ENCODE measurements around the gene RCN1. TPM values are rescaled to one million over a fixed set of nuclear protein-coding genes. Genes with fewer than 3 reads are reported as not detected.

Gene RCN1
- polyA plus RNA-seq, 2 of the 4 experiments (the other 2 are of a cell fraction) = 191 to 234 TPM

DNA sequence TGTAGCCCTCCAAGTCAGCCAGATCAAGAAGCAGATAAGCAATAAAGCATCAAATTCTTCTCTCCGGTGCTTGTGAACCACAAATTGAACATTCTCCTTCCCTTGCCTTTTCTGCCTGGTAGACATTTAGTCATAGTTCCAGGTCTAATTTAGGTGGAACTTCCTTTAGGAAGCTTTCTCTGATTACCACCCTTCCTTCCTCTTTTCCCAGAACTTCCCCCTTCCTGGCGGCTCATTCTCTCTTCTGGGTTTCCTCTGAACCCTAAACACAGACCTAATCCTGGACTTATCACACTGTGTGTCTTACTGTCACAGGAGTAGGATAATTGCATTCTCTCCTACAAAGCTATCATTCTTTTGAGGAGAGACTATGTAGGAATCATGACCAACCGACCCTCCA lies 61.9 kb downstream of the RCN1 start (continued):
- TF ChIP-seq, protein P1, sequence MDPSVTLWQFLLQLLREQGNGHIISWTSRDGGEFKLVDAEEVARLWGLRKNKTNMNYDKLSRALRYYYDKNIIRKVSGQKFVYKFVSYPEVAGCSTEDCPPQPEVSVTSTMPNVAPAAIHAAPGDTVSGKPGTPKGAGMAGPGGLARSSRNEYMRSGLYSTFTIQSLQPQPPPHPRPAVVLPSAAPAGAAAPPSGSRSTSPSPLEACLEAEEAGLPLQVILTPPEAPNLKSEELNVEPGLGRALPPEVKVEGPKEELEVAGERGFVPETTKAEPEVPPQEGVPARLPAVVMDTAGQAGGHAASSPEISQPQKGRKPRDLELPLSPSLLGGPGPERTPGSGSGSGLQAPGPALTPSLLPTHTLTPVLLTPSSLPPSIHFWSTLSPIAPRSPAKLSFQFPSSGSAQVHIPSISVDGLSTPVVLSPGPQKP (IDR thresholded peaks at IDR 0.05; ENCODE audit: low read depth, low read length) = no peak
- TF ChIP-seq, protein P2, sequence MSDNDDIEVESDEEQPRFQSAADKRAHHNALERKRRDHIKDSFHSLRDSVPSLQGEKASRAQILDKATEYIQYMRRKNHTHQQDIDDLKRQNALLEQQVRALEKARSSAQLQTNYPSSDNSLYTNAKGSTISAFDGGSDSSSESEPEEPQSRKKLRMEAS (IDR thresholded peaks at IDR 0.05) = no peak
- no peak for TF ChIP-seq HEYL (CRISPR knock-in tag; IDR thresholded peaks at IDR 0.05)

DNA sequence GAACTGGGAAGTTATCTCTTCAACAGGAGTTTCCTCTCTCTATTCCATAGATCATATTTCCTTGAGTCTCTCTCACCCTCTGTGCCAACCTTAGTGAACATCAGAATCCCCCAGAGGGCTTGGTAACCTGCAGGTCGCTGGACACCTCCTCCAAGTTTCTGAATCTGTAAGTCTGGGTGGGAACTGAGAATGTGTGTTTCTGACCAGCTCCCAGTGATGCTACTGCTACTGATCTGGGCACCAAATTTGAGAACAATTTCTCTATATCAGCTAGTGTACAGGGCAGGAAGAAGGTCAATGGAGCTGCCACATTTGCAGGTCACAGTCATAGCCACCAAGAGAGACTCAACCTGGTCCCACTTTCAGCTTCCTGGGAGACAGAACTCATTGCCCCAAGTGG lies 62.9 kb downstream of the RCN1 start:
- H3K4me1 ChIP-seq = no peaks in the 10 kb centered on the region
- H3K27ac ChIP-seq = no peak overlapping the region
- ChIA-PET CTCF (interaction anchor here (0.8 to 26.6 kb wide), 6 partner anchors 12 to 163 kb away, joined by 3 to 416 read pairs (median 4); no protein-coding TSS in a partner anchor), POLR2A (no interaction called here)
- FAIRE-seq (no peak), ATAC-seq (no peak), DNase-seq (ENCODE audit: low read depth in 1 of 2, low spot score in 1 of 2) (no peak)
- no peak overlapping the region for H3K4me3 ChIP-seq
- TF ChIP-seq NFE2L2 (conservative IDR thresholded peaks at IDR 0.05; ENCODE audit: low read length) = no peak
- TF ChIP-seq SREBF2 (IDR thresholded peaks at IDR 0.05) = no peak
- TF ChIP-seq, protein P3, sequence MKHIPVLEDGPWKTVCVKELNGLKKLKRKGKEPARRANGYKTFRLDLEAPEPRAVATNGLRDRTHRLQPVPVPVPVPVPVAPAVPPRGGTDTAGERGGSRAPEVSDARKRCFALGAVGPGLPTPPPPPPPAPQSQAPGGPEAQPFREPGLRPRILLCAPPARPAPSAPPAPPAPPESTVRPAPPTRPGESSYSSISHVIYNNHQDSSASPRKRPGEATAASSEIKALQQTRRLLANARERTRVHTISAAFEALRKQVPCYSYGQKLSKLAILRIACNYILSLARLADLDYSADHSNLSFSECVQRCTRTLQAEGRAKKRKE (CRISPR knock-in tag; IDR thresholded peaks at IDR 0.05; ENCODE audit: low read depth) = no peak
- H3K9me3 ChIP-seq = no peaks in the 10 kb centered on the region
- WGBS (ENCODE audit: missing lambda C conversion rate) = 0% methylated on average over 1 of the region's 1 CpG
- no peak overlapping the region for H3K4me2 ChIP-seq

DNA sequence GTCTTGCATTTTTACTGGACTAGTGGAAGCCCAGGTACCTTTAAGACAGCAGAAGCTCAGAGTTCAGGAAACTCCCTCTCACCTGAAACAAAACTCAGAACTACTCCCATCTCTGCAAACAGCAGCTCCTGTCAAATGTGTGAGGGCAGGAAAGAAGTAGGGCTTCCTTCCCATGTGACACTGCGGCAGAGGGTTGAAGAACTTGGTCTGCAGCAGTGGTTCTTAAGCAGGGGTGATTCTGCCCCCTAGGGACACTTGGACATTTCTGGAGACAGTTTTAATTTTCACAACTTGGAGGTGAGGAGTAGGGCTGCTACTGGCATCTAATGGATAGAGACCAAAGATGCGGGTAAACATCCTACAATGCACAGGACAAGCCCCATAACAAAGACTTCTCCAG lies 63.4 kb downstream of the RCN1 start:
- peak in 1 of 2 experiments; percentile 18 for DNase-seq (ENCODE audit: low read depth in 1 of 2, low spot score in 1 of 2)
- CTCF ChIA-PET = interaction anchor here (0.8 to 26.6 kb wide), 5 partner anchors 12 to 163 kb away, joined by 3 to 416 read pairs (median 4); no protein-coding TSS in a partner anchor

More for the DNA sequence above, 63.4 kb downstream of the RCN1 start:
- Histone ChIP-seq H3K4me1 (no peaks in the 10 kb centered on the region), H3K4me2 (no peak overlapping the region), H3K27ac (no peak overlapping the region), H3K9me3 (no peaks in the 10 kb centered on the region), H3K4me3 (no peak overlapping the region)
- FAIRE-seq = no peak
- peak in 1 of 2 experiments; percentile 45; a peak in 2 of 6 replicates for ATAC-seq
- TF ChIP-seq RAD21 (conservative IDR thresholded peaks at IDR 0.05 in 1 of 2, IDR thresholded peaks at IDR 0.05 in 1 of 2) (peak in 1 of 2 experiments; percentile 48; a peak in 2 of 5 replicates), HEYL (CRISPR knock-in tag; IDR thresholded peaks at IDR 0.05) (no peak), KDM5A (IDR thresholded peaks at IDR 0.05) (no peak), HDAC2 (IDR thresholded peaks at IDR 0.05) (no peak), JUNB (IDR thresholded peaks at IDR 0.05) (no peak), HES2 (IDR thresholded peaks at IDR 0.05) (no peak)
- POLR2A ChIA-PET = no interaction called here
- 64% methylated on average over 2 of the region's 2 CpGs for WGBS (ENCODE audit: missing lambda C conversion rate)

Small RNA genes lying within 50 kb of the gene (small RNA-seq; reads per million reads assigned to genes)
- gene RF00012 = 0 reads per million in 6 experiments

Data from A549 (cell line).